Heart left ventricle (tissue), 13 donors: Measurements from ENCODE around the gene CYP1B1.
"Not testable (repeated sequence)": the region's sequence is repeated elsewhere in the genome, so short reads cannot be mapped to it uniquely, and the experiment has no call there.

ENCODE experiments used
- POLR2A ChIP-seq, 2 donors: fragments of 450-650 bp; IDR thresholded peaks; one replicate each; pipeline ENCODE4 v1.6.1; 2017; ENCODE audit warnings: antibody characterized with exemption in 2 of 2, mild to moderate bottlenecking in 2 of 2, moderate library complexity in 2 of 2
- TF ChIP-seq, protein P1 (sequence below), 12 donors: fragments of 200-600 bp; sonication (generic) in 4 of 12; IDR thresholded peaks; one replicate each; pipeline versions ENCODE4 v1.5.0 to v1.8.0; 2018 to 2022; ENCODE audit warnings: antibody characterized with exemption in 12 of 12, mild to moderate bottlenecking in 5 of 12
- donor health status: ischemic (EF 13 %, LVEDD 7.1; RV severe dilation, severe dysfunction).
- donor health status: DM: no; HTN: yes; CAD: no.
- donor health status: DM: no; HTN: no; CAD: no.
- donor health status: ischemic (EF 25% LVEDD 6.9; RV normal size, moderate dysfunction).
- donor health status: ischemic (EF 25% LVEDD 5.7; RV mildly dilated, moderate dysfunction).
- donor health status: ischemic (EF 35%, LVEDD 5.7; RV mildly dilated, moderate dysfunction).
- donor health status: nonischemic (EF 11% LVEDD 7.7; RV severe dilation, severe dysfunction).
- donor health status: DM: yes; HTN: yes; CAD: no.
- donor health status: PGD.
- donor health status: ischemic (EF 29% LVEDD 5.4; RV normal size, mild dysfunction).
- donor health status: nonischemic (EF 23%, LVEDD 6.1; RV moderate dilation, normal function).

DNA sequence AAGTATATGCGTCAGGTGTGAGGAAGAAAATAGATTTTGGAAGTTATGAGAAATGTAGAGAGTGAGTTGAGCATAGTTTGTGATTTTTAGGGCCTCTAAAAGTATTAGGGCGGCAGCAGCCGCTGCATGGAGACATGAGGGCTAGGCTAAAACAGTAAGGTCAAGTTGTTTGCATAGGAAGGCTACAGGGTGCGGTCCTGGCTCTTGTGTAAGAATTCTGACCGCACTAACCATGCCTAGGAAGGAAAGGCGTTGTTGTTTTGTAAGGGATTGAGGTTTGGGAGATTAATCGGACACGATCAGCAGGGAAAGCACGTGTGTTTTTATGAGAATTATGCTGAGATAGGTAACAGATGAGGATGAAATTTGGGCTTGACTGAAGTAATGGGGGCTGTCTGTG is 6.8 kb upstream of the CYP1B1 start:
- TF ChIP-seq, protein P1, sequence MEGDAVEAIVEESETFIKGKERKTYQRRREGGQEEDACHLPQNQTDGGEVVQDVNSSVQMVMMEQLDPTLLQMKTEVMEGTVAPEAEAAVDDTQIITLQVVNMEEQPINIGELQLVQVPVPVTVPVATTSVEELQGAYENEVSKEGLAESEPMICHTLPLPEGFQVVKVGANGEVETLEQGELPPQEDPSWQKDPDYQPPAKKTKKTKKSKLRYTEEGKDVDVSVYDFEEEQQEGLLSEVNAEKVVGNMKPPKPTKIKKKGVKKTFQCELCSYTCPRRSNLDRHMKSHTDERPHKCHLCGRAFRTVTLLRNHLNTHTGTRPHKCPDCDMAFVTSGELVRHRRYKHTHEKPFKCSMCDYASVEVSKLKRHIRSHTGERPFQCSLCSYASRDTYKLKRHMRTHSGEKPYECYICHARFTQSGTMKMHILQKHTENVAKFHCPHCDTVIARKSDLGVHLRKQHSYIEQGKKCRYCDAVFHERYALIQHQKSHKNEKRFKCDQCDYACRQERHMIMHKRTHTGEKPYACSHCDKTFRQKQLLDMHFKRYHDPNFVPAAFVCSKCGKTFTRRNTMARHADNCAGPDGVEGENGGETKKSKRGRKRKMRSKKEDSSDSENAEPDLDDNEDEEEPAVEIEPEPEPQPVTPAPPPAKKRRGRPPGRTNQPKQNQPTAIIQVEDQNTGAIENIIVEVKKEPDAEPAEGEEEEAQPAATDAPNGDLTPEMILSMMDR (IDR thresholded peaks at IDR 0.05), result not testable (repeated sequence)
- TF ChIP-seq POLR2A (IDR thresholded peaks at IDR 0.05), result not testable (repeated sequence)
